ENCODE results near the gene NDUFA8. TPM values are rescaled to one million over a fixed set of nuclear protein-coding genes. Genes with fewer than 3 reads are reported as not detected.

NDUFA8 gene
- total RNA-seq, 1 experiment from 2014 or later = 70.7 TPM

GRCh38 chr9:122133263-122133983, 26.2 kb downstream of the NDUFA8 start:
- TF ChIP-seq ZNF671 (CRISPR knock-in tag; IDR thresholded peaks at IDR 0.05) (no peak), NR1H2 (CRISPR knock-in tag; IDR thresholded peaks at IDR 0.05) (no peak), ATF3 (CRISPR knock-in tag; conservative IDR thresholded peaks at IDR 0.05) (no peak), PRRX2 (CRISPR knock-in tag; IDR thresholded peaks at IDR 0.05) (no peak), RELA (CRISPR knock-in tag; IDR thresholded peaks at IDR 0.05; ENCODE audit: borderline replicate concordance) (no peak), FOXK1 (CRISPR knock-in tag; IDR thresholded peaks at IDR 0.05) (no peak), PRDM15 (CRISPR knock-in tag; IDR thresholded peaks at IDR 0.05) (peak; percentile 12; the same call in 1 of the 2 replicates), RORB (CRISPR knock-in tag; IDR thresholded peaks at IDR 0.05) (no peak), CREB1 (CRISPR knock-in tag; IDR thresholded peaks at IDR 0.05) (no peak), EMX1 (CRISPR knock-in tag; IDR thresholded peaks at IDR 0.05) (no peak), ZNF121 (CRISPR knock-in tag; IDR thresholded peaks at IDR 0.05) (peak; percentile 98), ATF1 (CRISPR knock-in tag; IDR thresholded peaks at IDR 0.05) (no peak)
- TF ChIP-seq, protein P1, sequence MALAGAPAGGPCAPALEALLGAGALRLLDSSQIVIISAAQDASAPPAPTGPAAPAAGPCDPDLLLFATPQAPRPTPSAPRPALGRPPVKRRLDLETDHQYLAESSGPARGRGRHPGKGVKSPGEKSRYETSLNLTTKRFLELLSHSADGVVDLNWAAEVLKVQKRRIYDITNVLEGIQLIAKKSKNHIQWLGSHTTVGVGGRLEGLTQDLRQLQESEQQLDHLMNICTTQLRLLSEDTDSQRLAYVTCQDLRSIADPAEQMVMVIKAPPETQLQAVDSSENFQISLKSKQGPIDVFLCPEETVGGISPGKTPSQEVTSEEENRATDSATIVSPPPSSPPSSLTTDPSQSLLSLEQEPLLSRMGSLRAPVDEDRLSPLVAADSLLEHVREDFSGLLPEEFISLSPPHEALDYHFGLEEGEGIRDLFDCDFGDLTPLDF (CRISPR knock-in tag; IDR thresholded peaks at IDR 0.05) = no peak
- peaks cover 15% of the 10 kb centered on the region for H3K27me3 Mint-ChIP-seq (ENCODE audit: low read depth)
- H3K4me3 Mint-ChIP-seq = no peak overlapping the region
- DNase-seq (ENCODE audit: low spot score) (no peak), ATAC-seq (peak; percentile 21)
- H3K9me3 Mint-ChIP-seq = no peaks in the 10 kb centered on the region
- ChIA-PET CTCF (interaction anchor here (1.2 to 5.8 kb wide), 8 partner anchors 8 to 224 kb away, joined by 4 to 40 read pairs (median 20); partner anchors contain the start of genes MORN5 and NDUFA8), POLR2A (interaction anchor here (0.8 kb wide), 1 partner anchor 17 kb away, joined by 3 read pairs; no protein-coding TSS in a partner anchor)
- H3K27ac Mint-ChIP-seq = no peak overlapping the region
- H3K4me1 Mint-ChIP-seq = peaks cover 48% of the 10 kb centered on the region
- H3K36me3 Mint-ChIP-seq = no peaks in the 10 kb centered on the region

DNA sequence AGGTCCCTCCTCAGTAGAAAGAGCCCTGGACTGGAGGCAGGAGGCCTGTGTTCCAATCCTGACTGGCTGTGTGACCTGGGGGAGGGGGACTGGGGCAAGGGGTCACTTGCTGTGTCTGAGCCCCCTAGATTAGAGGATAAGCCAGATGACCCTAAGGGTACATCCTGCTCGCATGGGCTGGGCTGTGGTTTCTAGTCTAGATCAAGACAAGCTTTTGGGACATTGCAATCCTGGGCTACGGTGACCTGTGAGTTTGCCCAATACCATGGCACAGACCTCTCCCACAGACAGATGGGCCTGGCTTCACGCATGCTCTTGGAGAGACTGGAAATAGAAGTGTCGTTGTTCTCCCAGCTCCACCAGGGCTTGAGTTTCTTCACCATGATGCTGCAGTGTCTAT, 27.0 kb downstream of the NDUFA8 start:
- DNase-seq (ENCODE audit: low spot score) (no peak), ATAC-seq (no peak)
- TF ChIP-seq NFATC4 (CRISPR knock-in tag; IDR thresholded peaks at IDR 0.05) = no peak
- TF ChIP-seq, protein P2, sequence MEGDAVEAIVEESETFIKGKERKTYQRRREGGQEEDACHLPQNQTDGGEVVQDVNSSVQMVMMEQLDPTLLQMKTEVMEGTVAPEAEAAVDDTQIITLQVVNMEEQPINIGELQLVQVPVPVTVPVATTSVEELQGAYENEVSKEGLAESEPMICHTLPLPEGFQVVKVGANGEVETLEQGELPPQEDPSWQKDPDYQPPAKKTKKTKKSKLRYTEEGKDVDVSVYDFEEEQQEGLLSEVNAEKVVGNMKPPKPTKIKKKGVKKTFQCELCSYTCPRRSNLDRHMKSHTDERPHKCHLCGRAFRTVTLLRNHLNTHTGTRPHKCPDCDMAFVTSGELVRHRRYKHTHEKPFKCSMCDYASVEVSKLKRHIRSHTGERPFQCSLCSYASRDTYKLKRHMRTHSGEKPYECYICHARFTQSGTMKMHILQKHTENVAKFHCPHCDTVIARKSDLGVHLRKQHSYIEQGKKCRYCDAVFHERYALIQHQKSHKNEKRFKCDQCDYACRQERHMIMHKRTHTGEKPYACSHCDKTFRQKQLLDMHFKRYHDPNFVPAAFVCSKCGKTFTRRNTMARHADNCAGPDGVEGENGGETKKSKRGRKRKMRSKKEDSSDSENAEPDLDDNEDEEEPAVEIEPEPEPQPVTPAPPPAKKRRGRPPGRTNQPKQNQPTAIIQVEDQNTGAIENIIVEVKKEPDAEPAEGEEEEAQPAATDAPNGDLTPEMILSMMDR (IDR thresholded peaks at IDR 0.05) = no peak
- no peak for TF ChIP-seq ZNF232 (CRISPR knock-in tag; IDR thresholded peaks at IDR 0.05)
- no peak for TF ChIP-seq ZNF138 (CRISPR knock-in tag; conservative IDR thresholded peaks at IDR 0.05)
- no peak for TF ChIP-seq SMAD4 (CRISPR knock-in tag; IDR thresholded peaks at IDR 0.05)
- TF ChIP-seq ETV6 (CRISPR knock-in tag; IDR thresholded peaks at IDR 0.05) = no peak
- TF ChIP-seq, protein P3, sequence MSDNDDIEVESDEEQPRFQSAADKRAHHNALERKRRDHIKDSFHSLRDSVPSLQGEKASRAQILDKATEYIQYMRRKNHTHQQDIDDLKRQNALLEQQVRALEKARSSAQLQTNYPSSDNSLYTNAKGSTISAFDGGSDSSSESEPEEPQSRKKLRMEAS (CRISPR knock-in tag; IDR thresholded peaks at IDR 0.05) = no peak
- no peak for TF ChIP-seq CBFB (CRISPR knock-in tag; IDR thresholded peaks at IDR 0.05; ENCODE audit: low read depth)
- no peak for TF ChIP-seq TP53 (CRISPR knock-in tag; IDR thresholded peaks at IDR 0.05)
- ChIA-PET CTCF (interaction anchor here (1.0 to 5.8 kb wide), 5 partner anchors 10 to 224 kb away, joined by 7 to 40 read pairs (median 13); no protein-coding TSS in a partner anchor), POLR2A (no interaction called here)
- no peak overlapping the region for H3K4me3 Mint-ChIP-seq
- peaks cover 22% of the 10 kb centered on the region for H3K27me3 Mint-ChIP-seq (ENCODE audit: low read depth)
- no peak overlapping the region for H3K27ac Mint-ChIP-seq
- no peaks in the 10 kb centered on the region for H3K36me3 Mint-ChIP-seq
- H3K9me3 Mint-ChIP-seq = no peaks in the 10 kb centered on the region
- H3K4me1 Mint-ChIP-seq = peaks cover 47% of the 10 kb centered on the region

Measured in WTC11 (cell line).